MM.1S (cell line): Measurements from ENCODE around the gene EIF4E.

Experiments used
- EZH2 ChIP-seq: fragments of 300-600 bp; sonication (generic); optimal IDR thresholded peaks from 2 replicates; pipeline ENCODE3; 2017; ENCODE audit warnings: low read depth, mild to moderate bottlenecking, antibody characterized with exemption, low read length, mixed read lengths
- EZH2phosphoT487 ChIP-seq: fragments of 300-600 bp; sonication (generic); IDR thresholded peaks from 2 replicates; pipeline ENCODE4 v1.6.1; 2018; ENCODE audit warnings: antibody characterized with exemption, low read length
- TF ChIP-seq, protein P1 (sequence below): fragments of 300-600 bp; sonication (generic); IDR thresholded peaks from 2 replicates; pipeline ENCODE4 v1.5.1; 2016; ENCODE audit warnings: antibody characterized with exemption, low read length, mixed read lengths

DNA sequence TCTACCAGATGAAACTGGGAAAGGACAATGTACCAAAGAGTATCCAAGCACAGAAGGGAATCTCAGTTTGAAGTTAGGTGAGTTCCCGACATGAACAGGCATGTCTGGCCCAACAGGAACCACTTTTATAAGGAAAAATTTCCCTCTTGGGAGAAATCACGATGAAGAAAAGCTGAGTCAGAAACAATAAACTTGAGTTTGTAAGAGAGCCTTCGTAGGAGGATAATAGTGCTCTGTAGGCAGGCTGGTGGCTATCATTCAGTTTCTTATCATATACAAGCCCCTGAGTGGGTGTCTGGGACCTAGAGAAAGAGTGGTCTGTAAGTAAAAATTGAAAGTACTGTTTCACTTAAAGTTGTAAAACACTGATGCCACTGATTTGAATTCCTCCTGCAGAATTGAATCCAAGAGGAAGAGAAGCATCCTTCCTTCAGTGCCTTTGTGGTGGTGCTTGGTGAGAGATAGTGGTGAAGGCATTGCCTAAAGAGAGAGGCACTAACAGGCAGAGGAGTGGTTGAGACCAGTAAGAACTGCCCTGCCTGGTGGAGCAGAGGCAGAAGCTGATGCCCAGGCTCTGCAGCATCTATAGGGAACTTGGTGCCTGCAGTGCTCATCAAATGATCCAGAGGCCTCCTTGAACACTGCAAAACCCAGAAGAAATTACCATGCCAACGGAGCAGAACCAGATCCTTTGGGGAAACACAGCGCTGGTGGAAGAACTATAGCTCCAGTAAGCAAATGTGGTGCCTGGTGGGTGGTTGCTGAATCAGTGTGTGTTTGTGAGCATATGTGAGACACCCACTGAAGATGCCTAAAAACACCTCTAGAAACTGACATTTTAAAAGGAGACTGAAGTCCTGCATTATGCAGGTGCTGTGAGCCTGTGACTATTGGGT is 34.9 kb upstream of the EIF4E start:
- TF ChIP-seq, protein P1, sequence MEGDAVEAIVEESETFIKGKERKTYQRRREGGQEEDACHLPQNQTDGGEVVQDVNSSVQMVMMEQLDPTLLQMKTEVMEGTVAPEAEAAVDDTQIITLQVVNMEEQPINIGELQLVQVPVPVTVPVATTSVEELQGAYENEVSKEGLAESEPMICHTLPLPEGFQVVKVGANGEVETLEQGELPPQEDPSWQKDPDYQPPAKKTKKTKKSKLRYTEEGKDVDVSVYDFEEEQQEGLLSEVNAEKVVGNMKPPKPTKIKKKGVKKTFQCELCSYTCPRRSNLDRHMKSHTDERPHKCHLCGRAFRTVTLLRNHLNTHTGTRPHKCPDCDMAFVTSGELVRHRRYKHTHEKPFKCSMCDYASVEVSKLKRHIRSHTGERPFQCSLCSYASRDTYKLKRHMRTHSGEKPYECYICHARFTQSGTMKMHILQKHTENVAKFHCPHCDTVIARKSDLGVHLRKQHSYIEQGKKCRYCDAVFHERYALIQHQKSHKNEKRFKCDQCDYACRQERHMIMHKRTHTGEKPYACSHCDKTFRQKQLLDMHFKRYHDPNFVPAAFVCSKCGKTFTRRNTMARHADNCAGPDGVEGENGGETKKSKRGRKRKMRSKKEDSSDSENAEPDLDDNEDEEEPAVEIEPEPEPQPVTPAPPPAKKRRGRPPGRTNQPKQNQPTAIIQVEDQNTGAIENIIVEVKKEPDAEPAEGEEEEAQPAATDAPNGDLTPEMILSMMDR = no peak
- TF ChIP-seq EZH2 (no peak), EZH2phosphoT487 (no peak)
